ENCODE measurements around the gene TBC1D17. TPM values are rescaled to one million over a fixed set of nuclear protein-coding genes. Genes with fewer than 3 reads are reported as not detected.

TBC1D17 gene
- total RNA-seq, 1 donor from 2014 or later = 44.6 TPM

DNA sequence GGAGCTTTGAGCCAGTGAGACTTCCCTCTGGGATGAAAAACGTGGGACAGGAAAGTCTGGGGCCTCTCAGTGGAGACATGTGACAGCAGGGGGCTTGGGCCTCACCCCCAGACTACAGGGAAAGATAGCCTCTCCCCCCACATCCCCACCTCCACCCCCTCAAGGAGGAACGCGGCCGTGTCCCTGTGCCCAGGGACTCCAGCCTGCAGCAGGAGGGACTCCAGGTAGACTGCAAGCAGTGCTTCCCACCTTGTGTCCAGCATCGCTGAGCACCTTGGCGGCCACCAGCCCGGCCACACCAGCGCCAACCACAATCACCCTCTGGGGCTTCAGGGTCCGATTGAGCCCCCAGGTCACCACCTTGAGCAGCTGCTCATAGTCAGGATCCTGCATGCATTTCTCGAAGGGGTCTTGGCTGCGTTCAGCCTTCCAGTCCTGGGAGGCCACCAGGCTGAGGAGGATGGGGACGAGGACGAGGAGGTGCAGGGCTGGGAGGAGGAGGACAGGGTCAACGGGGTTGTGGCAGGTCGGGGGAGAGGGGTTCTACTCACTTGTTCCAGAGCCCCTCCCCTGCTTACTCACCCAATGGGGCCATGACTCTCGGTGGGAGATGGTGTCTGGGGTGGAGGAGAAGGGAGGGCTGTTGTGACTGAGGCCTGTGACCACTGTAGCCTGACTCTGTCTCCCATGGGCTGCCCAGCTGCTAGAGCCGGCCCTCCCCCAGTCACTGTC is 18.2 kb downstream of the TBC1D17 start:
- no peak for DNase-seq (ENCODE audit: low spot score in 2 of 2)
- Histone ChIP-seq H3K9me3 (no peaks in the 10 kb centered on the region), H3K27ac (no peak overlapping the region), H3K36me3 (no peaks in the 10 kb centered on the region), H3K27me3 (no peaks in the 10 kb centered on the region), H3K4me1 (no peaks in the 10 kb centered on the region), H3K4me3 (no peak overlapping the region)
- intact Hi-C loops (cut with DNase I) = no loop called here
- TF ChIP-seq, protein P1, sequence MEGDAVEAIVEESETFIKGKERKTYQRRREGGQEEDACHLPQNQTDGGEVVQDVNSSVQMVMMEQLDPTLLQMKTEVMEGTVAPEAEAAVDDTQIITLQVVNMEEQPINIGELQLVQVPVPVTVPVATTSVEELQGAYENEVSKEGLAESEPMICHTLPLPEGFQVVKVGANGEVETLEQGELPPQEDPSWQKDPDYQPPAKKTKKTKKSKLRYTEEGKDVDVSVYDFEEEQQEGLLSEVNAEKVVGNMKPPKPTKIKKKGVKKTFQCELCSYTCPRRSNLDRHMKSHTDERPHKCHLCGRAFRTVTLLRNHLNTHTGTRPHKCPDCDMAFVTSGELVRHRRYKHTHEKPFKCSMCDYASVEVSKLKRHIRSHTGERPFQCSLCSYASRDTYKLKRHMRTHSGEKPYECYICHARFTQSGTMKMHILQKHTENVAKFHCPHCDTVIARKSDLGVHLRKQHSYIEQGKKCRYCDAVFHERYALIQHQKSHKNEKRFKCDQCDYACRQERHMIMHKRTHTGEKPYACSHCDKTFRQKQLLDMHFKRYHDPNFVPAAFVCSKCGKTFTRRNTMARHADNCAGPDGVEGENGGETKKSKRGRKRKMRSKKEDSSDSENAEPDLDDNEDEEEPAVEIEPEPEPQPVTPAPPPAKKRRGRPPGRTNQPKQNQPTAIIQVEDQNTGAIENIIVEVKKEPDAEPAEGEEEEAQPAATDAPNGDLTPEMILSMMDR (IDR thresholded peaks at IDR 0.05) = no peak

- no peak within 1 kb of the TSS for H3K4me3 ChIP-seq
- H3K36me3 ChIP-seq = no peaks in the 10 kb centered on the region
- H3K27ac ChIP-seq = peak within 1 kb of the TSS in 1 of 2 donors; percentile 32
- no peaks in the 10 kb centered on the region for H3K4me1 ChIP-seq
- TF ChIP-seq, protein P1 (IDR thresholded peaks at IDR 0.05) = no peak
- intact Hi-C loops (cut with DNase I) = no loop called here
- DNase-seq (ENCODE audit: low spot score in 2 of 2) = peak in 1 of 2 donors; percentile 25
- no peaks in the 10 kb centered on the region for H3K27me3 ChIP-seq
- no peaks in the 10 kb centered on the region for H3K9me3 ChIP-seq
Measured at GRCh38 chr19:49896863-49897621, 19.5 kb downstream of the TBC1D17 start, which contains the start of gene IL4I1. Gene IL4I1, minus strand, starts transcription at chr19:49896887. Its CDS starts 727 bp downstream, at chr19:49896160.

- TF ChIP-seq, protein P1 (IDR thresholded peaks at IDR 0.05) = no peak
- H3K27me3 ChIP-seq = no peaks in the 10 kb centered on the region
Measured at GRCh38 chr19:49904136-49904535, 26.6 kb downstream of the TBC1D17 start.

DNA sequence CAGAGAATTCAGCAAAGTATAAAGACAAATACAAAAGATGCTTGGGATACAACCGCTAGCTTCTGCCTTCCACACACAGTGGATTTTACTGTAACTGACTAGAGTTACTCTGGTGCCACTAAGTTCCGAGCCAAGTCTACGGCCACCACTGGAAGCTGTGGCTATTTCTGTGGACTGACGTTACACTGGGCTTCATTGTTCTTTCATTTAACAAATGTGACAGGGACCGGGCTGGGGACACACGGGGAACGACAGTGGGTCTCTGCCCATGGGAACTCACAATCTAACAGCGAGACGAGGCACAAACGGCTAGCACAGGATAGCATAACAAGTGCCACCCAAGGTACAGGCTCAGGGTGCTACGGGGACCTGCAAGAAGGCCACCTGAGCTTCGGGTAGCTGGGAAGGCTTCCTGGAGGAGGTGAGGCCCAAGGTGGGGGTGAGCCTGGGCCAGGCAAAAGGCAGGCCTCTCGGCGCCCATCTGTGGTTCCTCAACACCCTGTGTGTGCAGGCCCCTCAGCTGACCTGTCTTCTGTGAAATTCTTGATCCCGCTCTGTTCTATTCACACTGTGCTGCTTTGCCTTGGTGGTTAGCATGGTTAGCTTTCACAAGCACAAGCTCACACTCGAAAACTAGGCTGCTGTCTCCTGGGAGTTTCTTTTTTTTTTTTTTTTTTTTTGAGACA is 29.5 kb downstream of the TBC1D17 start:
- no peak overlapping the region for H3K27ac ChIP-seq
- peaks cover 7 to 10% of the 10 kb centered on the region in 2 donors for H3K4me1 ChIP-seq
- DNase-seq (ENCODE audit: low spot score in 2 of 2) = no peak
- H3K9me3 ChIP-seq = no peaks in the 10 kb centered on the region
- no peak overlapping the region for H3K4me3 ChIP-seq
- H3K27me3 ChIP-seq = no peaks in the 10 kb centered on the region
- TF ChIP-seq, protein P1 (IDR thresholded peaks at IDR 0.05) = no peak
- peaks cover 25 to 31% of the 10 kb centered on the region in 2 donors for H3K36me3 ChIP-seq
- intact Hi-C loops (cut with DNase I) = no loop called here

More at GRCh38 chr19:49904136-49904535, 26.6 kb downstream of the TBC1D17 start:
- no peak for DNase-seq (ENCODE audit: low spot score in 2 of 2)
- no peaks in the 10 kb centered on the region for H3K4me1 ChIP-seq
- intact Hi-C loops (cut with DNase I) = no loop called here
- H3K9me3 ChIP-seq = no peaks in the 10 kb centered on the region
- peaks cover 22 to 28% of the 10 kb centered on the region in 2 donors for H3K36me3 ChIP-seq
- no peak overlapping the region for H3K27ac ChIP-seq
- no peak overlapping the region for H3K4me3 ChIP-seq

DNA sequence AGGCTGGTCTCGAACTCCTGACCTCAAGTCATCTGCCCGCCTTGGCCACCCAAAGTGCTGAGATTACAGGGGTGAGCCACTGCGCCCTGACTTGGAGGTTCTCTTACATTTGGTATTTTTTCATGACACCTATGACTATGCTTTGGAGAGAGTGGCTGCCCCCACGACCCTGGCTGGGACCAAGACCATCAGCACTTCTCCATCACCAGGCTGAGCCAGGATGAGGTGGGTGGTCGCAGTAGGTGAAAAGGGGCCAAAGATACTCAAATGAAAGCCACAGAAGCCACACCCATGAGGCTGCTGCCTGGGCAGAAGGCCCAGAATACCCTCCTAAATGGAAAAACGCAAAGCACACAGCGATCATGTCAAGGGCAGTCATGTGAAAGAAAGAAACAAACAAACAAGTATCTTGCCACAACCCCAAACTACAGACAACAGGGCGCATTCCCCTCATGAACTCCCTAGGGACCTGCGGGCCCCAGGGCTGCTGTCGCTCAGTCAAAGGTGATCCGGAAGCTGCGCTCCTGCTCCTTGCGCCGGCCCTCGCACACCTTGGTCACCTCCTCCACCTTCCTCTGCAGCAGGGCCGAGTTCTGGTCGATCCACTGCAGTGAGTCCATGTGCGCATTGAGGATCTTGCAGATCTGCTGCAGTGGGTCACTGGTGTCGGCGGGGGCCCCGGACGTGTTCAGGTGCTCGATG is 30.4 kb downstream of the TBC1D17 start:
- no peak for DNase-seq (ENCODE audit: low spot score in 2 of 2)
- Histone ChIP-seq H3K27me3 (no peaks in the 10 kb centered on the region), H3K9me3 (no peaks in the 10 kb centered on the region), H3K4me1 (peaks cover 7 to 10% of the 10 kb centered on the region in 2 donors), H3K27ac (no peak overlapping the region), H3K36me3 (peaks cover 25 to 31% of the 10 kb centered on the region in 2 donors), H3K4me3 (no peak overlapping the region)
- TF ChIP-seq, protein P1 (IDR thresholded peaks at IDR 0.05) = no peak
- intact Hi-C loops (cut with DNase I) = no loop called here

All from ascending aorta (tissue), 2 donors.